Measurements from ENCODE around the gene ZSWIM6.

Gene ZSWIM6

GRCh38 chr5:61449804-61450492, 117.9 kb downstream of the ZSWIM6 start:
- DNase-seq, result no peak

DNA sequence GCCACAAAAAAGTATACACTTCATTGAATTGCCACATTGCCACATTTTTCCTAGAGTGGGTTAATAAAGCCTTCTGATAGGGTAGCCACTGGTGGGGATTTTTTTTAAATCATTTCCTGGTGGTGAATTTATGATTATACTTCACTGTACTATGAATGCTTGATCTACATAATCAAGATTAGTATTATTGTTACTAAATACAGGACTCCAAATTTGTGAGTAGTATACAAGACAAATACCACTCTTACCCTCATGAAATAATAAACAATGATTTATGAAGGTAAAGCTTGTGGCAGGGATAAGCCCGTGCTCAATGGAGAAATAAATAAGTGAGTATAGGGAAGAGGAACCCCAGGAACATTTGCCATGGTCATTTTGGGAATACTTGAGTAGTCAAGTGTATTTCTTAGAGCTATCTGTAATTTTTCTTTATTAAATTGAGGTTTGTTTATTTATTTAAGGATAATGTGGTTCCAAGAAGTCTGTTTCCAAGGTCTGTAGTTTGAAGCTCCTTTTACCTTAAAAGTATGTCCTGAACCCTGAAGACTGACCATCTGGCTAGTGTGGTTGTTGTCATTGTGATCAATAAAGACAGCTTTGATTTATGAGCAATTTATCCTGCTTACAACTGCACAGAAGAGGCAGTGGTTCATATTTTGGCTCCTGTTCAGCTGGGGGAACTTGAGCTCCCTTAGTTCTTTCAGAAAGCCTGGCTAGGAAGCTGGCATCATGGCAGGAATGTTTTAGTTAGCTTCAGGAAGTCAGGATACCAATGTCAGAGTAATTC, 118.6 kb downstream of the ZSWIM6 start:
- DNase-seq, result no peak

- no peak for DNase-seq
Measured at GRCh38 chr5:61455179-61456006, 123.3 kb downstream of the ZSWIM6 start.

GRCh38 chr5:61460471-61460870, 128.4 kb downstream of the ZSWIM6 start:
- no peak for DNase-seq

DNA sequence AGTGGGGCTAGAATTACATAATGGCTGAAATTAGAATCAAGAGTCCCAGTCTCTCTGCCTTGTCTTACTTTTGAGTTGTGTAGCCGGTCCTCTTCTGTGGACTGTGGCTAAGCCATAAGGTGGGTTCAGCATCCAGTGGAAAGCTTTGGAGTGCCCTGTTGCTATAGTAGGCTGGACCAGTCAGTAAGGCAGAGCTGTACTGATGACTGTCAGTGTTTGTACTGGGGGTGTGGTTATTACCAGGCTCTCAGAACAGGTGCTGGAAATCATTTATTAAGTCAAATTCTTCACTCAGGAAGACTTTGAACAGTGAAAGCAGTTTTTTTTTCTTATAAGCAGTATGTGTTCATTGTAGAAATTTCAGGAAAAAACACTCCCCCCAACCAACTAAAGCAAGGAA, 129.4 kb downstream of the ZSWIM6 start:
- no peak for DNase-seq

GRCh38 chr5:61461926-61462325, 129.9 kb downstream of the ZSWIM6 start:
- DNase-seq, result no peak

GRCh38 chr5:61463596-61463995, 131.5 kb downstream of the ZSWIM6 start:
- no peak for DNase-seq

GRCh38 chr5:61464512-61464911, 132.5 kb downstream of the ZSWIM6 start:
- DNase-seq, result no peak

DNA sequence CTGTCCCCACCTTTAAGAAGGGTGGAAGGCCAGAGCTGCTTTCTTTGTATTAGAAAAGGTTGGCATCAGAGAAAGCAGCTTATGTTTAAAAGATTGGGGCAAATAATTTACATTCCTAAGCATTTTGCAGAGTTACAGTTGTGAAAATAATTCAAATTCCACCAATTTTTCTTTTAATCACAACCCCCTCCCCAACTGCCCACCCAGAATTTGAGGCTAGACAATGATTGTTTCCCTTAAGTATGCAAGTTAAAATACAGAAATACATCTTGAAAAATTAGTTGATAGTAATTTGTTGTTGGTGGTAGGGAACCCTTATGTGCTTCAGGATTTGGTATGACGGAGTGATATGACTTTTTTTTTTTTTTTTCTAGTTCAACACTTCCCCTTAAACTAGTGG, 133.0 kb downstream of the ZSWIM6 start:
- DNase-seq, result no peak

DNA sequence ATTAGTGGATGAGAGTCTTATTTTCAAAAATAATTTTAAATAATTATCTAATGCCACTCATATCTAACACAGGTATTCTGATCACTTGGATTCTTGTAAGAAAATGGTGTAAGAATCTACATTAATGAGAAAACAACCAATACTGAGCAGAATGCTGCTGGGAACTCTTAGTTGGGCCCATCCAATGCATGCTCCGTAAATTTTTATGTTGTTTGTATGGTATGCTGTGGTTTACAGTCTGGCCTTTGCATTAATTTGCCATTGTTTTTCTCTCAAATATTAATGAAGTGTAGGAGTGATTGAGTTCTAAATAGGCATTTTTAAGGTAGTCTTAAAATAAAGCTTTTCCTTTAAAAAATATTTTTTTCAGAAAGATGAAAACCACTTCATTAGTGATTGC, 133.4 kb downstream of the ZSWIM6 start:
- no peak for DNase-seq

DNA sequence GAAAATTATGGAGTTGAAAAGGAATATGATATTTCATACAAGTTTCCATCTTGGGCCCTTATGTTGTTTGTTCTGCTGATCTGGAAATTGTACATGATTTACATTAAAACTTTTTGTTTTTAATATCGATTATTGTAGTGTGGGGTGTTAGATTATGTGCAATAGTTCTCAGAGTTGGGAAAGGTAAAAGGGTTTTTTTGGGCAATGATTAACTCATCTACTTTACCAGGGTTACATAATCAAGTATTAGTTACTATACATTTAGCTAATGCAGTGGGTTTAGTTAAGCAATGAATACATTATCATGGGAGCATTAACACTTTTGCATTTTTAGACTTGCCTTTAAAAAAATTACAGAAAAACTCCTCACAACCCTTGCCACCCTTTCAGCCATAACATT, 134.0 kb downstream of the ZSWIM6 start:
- DNase-seq, result no peak

DNA sequence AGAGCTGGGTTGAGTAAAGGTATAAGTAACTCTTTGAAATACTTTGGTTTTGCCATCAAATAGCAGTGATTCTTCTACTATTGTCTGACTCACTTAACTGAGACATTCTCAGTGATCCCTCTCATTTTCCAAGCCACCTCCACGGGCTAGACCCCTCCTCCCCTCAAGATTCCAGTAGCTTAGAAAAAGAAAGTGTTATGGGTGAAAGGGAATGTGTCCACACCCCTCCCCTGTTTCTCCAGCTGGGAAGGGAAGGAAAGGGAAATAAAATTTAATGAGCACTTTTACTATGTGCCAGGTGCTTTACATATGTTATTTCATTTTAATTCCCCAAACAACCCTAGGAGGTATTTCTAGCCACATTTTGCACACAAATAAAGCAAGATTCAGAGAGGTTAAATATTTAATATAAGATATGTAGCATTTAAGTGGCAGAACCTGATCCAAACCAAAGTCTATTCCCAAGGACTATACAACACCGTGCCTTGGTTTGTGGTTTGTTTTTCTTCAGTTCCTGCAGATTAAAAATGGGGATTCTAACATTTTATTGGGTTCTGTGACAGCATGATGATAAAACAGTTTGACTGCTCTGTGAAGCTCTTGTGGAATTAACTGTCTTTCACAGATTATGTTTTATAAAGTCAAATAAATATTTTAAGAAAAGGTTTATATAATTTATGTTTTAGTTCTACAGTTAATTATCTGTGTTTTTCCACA, 135.9 kb downstream of the ZSWIM6 start:
- no peak for DNase-seq

DNA sequence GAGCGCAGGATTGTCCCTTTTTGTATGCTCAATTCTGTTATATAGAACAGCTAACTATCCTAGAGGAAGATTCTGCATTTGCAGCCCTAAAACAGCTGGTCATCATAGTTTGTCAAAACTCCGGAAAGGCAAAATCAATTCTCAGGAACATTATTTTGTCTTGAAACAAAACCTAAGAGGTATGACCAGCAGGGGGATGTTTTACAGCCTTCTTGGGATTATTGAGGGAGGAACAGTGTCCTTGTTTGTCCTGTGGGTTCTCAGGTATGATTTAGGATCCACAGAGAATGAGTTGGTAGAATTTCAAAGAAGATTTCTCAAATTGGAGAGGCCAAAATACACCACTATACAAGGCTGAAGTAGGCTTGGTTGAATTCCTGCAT, 136.4 kb downstream of the ZSWIM6 start:
- DNase-seq, result no peak

- DNase-seq, result no peak
Measured at GRCh38 chr5:61471352-61471751, 139.3 kb downstream of the ZSWIM6 start.

GRCh38 chr5:61472172-61472958, 140.3 kb downstream of the ZSWIM6 start:
- DNase-seq, result no peak

DNA sequence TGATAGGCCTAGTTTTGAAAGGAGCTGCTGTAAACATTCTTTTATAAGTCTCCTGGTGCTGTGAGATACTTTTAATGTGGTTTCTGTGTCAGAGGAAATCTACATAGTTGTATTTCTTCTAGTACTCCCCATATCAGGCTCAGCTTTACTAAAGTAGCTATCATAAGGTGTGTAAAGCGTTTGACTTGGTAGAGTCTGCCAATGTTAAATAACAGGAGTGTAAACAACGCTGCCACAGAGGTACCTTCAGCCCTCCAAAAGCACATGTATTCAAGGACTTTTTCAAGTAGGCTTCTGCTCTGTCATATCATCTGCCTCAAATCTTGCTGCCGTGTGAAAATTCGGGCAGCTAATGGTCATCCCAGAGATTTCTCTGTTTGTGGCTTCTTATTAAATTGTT, 142.7 kb downstream of the ZSWIM6 start:
- DNase-seq, result no peak

DNA sequence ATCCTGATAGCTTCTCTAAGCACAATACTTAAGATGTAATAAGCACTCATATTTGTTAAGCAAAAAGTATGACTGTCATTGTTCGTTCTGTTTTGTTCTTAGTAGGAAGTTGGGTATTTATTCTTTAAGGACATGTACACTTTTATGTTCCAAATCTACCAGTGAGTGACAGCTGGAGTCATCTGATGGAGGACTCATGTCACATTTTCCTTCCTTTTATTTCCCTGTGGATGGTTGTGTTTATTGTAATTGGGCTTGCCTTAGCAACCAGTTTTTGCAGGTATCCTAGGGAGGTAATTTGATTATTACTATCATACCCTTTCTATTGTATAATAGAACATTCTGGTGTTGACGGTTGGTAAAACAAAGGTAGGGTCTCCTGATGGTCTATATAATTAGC, 145.7 kb downstream of the ZSWIM6 start:
- DNase-seq, result no peak

- no peak for DNase-seq
Measured at GRCh38 chr5:61479850-61480614, 148.0 kb downstream of the ZSWIM6 start.

DNA sequence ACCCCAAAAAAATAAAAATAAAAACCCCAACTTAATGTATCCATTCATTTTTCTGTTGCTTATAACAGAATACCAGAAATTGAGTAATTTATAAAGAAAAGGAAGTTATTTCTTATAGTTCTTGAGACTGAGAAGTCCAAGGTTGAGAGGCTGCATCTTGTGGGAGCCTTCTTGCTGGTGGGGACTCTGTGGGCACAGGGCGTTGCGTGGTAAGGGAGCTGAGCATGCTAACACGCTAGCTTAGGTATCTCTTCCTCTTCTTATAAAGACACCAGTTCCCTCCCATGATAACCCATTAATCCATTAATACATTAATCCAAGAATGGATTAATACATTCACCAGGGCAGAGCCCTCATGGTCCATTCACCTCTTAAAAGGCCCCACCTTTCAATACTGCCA, 150.9 kb downstream of the ZSWIM6 start:
- DNase-seq, result no peak

DNA sequence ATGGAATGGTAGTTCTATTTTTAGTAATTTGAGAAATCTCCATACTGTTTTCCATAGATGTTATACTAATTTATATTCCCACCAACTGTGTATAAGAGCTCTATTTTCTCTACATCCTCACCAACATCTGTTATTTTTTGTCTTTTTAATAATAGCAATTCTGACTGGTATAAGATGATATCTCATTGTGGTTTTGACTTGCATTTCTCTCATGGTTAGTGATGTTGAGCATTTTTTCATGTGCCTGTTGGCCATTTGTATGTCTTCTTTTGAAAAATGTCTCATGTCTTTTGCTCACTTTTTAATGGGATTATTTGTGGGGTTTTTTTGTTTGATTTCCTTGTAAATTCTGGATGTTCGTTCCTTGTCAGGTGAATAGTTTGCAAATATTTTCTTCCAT, 154.4 kb downstream of the ZSWIM6 start:
- no peak for DNase-seq

- no peak for DNase-seq
Measured at GRCh38 chr5:61489574-61489973, 157.5 kb downstream of the ZSWIM6 start.

Measured in stimulated activated CD4-positive, alpha-beta T cell treated with anti-CD3 and anti-CD28 coated beads, Interleukin-4, amount 100 ng/mL, for 4 hours (primary cell).